Measurements from ENCODE around the gene OTX2.

Gene OTX2

DNA sequence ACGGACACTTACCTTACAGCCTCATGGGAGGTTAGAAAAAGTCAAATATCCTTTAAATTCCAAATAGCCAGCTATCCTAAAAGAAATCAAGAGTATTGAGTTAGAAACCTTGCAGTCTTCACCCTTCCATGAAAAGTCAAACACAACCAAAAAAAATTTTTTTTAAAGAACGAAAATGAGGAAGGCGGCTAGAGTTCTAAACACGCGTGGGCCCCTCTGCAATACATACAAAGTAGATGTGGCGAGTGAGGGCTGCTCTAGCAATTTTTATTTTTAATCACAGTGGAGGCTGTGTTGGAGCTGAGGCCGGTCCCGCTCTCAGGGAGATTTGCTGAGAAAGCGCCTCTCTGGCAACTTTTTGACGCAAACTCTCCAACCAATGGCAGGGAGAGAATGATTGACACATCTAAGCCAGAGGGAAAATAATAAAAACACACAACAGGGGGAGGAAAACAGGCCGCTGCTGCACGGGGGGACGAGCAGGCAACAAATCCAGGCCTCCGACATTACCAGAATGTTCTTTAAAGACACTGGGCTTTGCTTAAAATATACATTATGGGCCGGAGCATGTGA, at the start of gene OTX2:
Gene OTX2 (minus strand): TSS at position 333 of the 573 bp plus-strand sequence. CDS start 5,023 bp downstream, outside the sequence.
- no peak for DNase-seq

DNA sequence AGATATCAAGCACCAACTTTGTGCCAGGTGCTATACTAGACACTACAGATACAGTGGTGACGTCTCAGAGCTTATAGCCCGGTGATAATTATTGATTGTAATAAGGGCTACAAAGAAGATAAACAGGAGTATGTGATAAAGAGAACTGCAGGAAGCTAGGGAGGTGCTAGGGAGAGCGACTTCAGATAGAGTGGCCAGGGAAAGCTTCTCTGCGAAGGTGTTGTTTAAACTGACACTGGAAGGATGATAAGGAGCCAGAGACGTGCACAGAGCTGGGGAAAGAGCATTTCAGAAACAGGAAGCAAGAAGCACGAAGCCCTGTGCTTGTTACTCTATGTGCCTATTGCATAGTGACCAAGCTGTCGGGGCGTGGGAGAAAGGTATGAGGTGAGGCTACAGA, 48.1 kb upstream of the OTX2 start:
- no peak for DNase-seq

DNA sequence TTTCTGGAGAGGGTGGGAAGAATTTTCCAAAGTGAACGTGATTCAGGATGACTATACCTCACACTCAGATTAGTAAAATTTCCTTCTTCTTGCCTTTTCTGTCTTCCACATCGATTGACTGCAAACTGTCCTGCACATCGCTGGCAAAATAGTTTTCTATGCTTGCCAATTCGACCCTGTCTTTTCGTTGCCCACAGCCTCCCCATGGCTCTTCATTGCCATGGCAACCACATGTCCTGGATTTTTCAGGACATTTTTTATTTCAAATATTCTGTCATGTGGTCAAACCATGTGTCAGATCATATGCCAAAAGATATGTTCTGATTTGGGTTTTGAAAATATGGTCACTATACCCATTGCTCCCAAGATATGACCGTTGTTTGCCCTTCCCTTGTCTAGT, 46.9 kb upstream of the OTX2 start:
- no peak for DNase-seq

DNA sequence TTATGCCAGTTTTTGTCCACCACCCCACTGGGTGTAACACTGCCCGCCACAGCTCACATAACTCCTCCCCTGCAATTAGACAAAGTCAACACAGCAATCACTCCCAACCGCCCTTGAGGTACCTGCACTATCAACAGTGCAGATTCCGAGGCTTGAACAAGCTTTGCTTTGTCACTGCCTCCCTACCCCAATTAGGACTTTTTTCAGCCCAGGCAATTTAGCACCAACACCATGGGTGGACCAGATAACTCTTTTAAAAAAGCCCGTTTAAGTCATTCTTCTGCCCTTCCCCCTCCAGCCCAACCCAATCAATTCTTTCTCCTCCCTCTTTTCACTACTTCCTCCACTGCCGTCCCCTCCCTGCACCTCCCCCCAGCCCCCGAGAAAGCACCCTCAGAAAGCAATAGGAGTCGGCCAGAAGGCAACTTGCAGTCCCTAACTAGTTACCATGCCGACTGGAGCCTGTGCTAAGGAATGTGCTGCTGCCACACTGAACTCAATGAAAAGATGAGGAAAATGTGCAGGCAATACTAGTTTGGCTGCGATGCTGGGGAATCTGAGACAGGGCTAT, 45.7 kb upstream of the OTX2 start:
- DNase-seq = no peak

DNA sequence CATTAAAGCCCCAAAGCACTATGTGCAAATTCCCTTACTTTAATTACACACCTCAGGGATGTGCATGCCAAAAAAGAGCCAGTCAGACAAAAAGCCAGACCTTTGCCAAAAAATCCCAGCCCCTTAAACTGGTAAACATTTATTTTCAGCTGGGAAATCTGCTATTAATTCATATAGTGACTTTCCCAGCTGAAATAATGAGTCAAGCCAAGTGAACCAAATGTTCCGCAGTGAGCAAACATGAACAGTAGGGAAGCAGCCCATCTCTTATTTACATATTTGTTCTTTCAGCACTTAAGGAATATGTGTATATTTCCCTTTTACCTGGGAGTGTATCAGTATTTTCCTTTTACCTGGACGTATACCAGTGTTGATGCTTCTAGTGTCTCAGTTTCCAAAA, 44.0 kb upstream of the OTX2 start:
- DNase-seq = no peak

DNA sequence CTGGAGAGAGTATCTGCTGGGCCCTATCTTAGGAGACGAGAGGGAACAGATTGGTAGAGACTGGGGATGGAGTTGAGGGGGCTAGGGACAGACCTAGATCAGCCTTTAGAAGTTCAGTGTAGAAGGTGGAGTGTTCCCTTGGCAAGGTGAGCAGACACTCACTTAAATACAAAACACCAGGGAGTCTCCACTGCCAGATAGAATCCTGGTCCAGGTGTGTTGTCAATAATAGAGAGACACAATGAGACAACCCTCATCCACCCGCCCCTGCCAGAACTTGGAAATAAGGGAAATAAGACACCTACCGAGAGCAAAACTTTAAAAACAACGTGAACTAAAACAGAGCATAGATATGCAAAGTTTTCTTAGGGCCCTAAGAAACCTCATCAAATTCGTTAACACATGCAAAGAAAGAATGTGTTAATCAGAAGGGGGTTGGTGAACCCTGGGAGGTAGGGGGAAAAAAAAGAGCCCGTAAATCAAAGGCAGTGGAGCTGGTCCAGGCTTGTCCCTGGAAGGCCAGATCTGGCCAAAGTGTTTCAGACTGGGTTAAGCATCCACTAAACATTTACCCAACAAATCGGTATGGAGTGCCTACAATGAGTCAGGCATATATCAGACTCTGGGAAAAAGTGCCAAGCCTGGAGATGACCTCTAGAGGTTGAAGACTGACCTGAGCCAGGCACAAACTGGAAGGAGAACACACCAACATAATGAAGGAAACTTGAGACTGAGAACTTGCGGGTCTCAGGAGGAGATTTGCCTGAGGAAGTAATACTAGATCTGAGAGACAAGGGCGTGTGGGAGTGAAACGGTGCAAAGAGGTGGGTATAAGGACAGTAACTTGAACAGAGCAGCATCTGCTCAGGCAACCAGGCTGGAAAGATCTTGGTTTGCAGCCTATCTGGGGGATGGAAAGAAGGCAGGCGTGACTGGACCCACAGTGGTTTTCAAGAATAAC, 37.0 kb upstream of the OTX2 start:
- DNase-seq = no peak

DNA sequence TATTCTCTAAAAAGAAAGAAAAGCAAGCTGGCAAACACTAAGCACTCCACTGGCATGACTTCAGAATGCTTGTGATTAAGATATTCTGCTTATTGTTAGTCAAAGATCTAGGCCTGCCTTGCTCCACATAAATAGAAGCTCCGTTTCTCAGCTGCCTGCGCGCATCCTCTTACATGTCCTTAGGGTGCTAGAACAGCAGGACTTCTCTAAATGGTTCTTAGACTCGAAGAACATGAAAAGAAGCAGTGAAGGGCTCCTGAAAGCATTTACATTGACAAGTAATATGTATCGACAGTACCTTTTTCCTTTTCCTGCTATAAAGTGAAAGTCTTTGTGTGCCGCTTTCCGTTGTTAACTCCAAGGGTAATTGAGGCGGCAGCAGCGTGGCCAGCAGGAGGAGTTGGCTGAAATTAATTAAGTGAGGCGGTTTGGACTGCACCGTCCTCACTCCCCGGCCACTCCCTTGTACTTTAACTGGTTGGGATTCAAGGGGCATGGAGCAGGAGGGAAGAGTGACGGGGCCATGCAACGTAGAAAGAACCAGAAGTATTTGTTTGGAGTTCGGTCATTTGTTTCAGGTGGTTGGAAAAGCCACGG, 34.2 kb upstream of the OTX2 start:
- DNase-seq = no peak

DNA sequence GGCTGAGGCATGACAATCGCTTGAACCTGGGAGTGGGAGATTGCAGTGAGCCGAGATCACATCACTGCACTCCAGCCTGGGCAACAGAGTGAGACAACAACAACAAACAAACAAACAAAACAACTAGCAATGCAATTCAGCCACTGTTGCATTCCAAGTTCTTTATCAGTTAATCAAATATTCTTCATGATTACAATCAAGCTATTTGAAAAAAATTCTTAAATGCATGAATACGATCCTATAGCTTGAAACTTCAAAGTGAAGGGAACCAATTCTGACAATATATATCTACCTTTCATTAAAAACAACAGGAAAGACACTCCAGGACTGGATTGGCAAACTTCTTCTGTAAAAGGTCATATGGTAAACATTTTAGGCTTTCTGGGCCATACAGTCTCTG, 31.3 kb upstream of the OTX2 start:
- DNase-seq = no peak

DNA sequence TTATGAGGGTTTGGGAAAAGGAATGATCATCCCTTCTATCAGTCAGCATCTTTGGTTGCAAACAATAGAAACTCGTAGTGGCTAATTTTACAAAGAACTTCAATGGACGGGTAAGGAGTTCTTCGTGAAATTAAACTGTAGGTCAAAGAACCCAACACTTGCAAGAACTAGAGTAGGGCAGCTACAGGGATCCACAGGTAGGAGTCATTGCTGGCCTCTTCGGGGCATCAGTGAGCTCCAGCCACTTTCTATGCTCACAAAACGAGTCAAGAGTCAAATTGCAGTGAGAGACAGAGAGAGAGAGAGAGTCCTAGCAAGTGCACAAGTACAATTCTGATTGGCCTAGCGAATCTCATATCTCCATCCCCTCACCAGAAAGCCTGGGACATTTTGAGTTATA, 29.9 kb upstream of the OTX2 start:
- no peak for DNase-seq

DNA sequence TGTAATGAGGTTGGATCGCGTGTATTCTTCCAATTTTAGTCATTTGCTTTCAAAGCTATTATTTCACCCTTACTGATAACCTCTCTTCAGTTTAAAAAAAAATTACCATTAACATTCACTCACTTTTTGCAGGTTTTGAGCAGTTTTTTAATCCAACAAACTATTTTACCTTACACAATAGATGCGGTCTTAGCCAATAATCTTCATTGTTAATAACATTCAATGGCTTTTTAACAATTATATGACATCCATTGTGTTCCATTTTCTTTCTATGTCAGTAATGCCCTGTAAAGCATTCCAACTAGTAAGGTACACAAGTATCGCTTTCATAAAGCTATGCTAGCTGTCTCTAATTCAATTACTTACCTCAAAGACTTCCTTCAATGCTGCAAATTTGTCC, 18.9 kb upstream of the OTX2 start:
- DNase-seq = no peak

DNA sequence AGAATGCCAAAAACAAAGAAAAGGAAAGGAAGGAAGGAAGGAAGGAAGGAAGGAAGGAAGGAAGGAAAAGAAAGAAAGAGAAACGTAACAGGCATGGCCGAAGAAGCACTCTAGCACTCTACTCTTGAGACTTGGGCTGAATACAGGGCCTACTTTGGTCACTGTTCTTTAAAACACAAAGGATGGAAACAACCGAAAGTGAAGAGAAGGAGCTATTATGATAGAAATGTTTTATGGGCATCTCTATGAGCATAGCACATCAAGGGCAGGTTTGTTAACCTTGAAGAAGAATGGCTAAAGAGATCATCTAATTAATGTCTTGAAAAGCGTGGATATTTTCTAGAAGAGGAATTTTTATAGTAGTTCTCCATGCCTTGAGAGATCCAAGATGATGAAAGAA, 15.9 kb upstream of the OTX2 start:
- DNase-seq = no peak

DNA sequence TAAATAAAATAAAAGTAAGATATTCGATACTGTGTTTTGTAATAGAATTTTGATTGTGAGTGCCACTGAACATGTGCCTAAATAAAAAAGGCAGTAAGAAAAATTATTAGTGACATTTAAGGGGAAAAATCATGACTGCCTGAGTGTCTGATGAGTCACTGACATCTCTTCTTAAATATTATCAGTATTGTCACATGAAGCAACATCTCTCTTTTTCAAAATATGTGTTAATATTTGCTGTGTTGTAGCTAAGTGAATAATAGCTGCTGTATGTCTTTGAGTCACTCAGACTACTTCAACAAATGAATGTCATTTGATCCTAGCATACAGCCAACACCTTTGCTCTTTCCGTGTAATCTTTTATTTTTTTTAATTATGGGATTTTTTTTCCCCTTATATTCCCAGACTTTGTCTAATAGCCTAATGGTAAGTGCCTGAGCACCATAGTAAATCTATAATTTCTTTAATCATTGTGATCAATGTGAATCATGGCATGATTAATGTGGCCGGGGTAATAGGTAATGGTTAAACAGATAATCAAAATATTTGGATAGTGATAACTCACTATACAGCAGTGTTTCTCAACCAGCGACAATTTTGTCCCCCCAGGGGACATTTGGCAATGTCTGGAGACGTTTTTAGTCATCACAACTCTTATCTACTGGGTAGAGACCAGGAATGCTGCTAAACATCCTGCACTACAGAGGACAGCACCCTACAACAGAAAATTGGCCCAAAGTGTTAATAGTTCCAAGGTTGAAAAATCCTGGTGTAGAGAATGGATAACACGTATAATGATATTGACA, 11.7 kb upstream of the OTX2 start:
- no peak for DNase-seq

DNA sequence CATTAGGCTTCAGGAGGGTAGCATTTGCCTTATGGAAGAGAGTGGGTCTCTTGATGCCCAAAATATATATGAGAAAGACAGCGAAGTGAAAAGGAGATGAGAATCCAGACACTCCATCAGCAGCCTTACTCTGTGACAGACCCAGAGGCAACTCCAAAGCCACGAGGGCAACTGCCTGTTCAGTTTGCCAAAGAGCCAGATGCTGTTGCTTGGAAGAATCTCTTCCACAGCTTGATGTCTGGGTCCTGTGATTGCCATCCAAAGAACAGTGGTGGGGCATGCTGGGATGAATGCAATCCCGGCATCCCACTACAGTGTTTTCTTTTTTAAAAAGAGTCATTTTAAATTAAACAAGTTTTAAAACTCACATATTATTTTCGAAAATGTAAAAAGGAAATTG, 10.9 kb upstream of the OTX2 start:
- no peak for DNase-seq

DNA sequence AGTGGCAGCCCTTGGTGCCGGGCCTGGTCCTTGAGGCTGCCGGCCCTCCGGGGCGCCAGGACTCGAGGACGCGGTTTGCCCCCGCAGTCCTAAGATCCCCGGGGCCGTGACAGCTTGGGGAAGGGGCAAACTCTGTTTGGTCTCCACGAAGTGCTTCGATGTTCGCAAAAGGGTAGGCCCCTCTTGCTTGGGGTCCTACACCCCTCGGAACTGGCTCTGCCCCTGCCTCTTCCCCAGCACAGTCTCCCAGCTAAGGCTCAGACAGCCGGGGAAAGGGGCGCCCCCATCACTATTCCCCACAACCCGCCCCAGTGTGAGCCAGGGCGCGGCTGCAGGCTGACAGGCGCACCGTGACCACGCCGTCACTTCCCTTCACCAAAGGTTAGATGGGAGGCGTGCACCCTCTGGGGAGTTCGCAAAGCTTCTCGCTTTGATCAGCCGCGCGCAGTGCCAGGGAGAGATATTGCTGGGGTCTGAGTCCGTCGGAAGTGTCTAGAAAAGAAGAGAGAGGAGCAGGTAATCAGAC, 7.2 kb upstream of the OTX2 start:
- no peak for DNase-seq

DNA sequence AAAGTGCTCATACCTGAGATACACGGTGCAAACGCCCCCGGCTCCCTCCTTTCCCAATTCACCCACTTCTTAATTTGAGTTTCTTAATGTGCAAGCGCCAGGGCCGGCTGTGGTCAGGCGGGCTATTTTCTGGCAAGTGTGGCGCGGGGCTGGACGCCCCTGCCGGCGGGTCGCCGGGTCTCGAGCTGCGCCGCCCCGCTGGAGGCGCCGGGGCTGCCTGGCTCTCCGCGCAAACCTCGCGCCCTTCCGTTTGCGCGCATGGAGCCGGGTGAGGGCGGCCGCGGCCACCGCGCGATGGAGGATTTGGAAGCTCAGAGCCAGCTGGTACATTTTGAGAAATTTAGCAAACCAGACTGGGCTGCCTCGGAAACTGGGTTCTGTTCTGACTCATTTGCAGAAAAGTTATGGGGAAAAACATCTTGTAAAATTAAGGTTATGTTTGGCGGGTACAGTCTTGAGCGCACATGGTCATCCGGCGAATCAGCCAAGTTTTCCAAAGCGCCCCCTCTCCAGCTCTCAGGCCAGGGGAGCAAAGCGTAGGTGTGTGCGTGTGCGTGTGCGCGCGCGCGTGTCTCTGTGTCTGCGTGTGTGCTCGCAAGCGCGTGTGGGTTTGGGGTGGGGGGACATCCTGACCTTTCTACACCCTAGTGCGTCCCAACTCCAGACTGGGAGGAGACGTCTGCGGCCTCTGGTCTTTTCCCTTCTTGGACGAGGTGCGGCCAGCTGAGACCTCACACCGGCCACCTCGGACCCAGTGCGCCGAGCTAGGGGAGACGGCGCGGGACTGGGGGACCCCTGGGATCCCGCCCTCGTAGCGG, 6.5 kb upstream of the OTX2 start:
- no peak for DNase-seq

DNA sequence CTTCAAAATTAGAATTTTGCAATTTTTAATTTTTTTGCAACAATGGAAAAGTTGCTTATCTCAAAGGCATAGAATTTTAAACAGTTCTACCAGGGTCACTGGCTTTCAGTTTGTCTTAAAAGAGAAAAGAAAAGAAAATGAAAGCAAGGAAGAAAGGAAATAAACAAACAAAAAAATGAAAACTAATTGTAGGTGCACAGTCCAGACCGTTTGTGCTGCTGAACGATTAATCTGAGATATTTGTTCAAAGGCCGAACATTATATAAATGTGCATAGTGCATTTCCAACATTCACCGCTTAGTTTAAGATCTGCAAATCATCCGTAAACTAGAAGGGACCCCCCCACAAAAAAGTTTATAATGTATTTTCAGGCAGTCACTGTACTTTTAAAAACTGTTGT, 5.5 kb upstream of the OTX2 start:
- no peak for DNase-seq

DNA sequence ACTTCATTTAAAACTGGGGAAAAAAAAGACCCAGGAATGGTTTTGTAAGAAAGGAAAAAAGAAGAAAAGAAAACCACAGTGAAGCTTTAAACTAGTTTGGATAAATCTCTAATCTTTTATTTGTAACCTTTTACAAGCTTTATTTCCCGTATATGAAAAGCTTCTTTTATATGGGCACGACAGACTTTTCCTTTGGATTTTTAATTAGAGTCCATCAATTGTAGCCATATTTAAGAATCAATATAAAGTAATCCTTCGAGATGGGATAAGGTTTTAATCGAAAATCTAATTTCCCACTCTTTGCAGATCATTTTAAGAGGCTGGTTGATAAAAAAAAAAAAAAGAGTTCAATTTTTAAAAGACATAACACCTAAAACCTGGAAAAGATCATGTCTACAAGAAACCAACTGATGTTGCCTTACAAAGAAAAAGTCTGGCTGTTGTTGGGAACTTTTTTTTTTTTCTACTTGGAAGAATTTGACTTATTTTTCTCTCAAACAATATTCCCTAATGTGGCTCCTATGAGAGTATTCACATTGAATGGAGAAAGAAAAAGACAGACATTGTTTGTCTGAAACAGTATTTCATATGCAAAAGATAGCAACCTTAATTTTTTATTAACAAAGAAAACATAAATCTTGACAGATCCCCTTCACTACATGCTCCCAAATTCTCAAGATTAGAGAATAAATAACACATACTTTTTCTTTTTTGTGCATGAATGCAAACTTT, 4.9 kb upstream of the OTX2 start:
- DNase-seq = no peak

DNA sequence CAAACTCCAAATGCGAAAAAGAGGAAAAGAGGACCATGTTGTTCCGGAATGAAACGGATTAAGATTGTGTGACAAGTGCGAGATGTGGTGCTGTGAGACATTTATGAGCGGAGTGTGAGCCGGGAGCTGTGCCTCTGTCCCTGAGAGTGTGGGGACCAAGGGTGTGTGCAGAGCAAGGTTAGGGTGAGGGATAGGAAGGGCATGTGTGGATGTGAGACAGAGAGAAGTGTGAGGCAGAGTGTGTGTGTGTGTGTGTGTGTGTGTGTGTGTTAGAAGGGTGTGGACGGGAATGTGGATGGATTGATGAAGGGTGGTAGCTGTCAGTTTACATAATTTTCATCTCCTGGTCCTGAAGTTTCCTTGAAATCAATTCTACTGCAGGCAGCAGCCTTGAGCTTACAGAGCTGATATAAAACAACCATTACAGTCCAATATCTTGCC, 4.3 kb upstream of the OTX2 start:
- DNase-seq = no peak

DNA sequence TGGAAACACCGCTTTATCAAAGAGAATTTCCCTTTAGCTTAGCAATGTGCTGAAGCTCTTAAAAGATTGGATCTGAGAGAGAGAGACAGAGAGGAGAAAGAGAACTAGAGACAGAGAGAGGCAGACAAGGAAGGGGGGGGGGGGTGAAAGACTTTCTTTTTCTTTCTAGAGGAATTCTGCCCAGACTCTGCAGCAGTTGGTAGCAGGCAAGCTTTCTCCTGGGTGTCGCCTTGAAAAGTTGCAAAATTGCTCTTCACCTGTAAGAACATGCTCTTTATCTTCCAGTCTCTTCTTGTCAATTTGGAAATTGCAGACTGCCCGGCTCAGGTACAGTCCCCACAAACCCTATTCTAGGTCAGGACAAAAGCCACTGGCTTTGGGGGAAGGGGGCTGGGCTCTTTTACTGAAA, 2.9 kb upstream of the OTX2 start:
- DNase-seq = no peak

DNA sequence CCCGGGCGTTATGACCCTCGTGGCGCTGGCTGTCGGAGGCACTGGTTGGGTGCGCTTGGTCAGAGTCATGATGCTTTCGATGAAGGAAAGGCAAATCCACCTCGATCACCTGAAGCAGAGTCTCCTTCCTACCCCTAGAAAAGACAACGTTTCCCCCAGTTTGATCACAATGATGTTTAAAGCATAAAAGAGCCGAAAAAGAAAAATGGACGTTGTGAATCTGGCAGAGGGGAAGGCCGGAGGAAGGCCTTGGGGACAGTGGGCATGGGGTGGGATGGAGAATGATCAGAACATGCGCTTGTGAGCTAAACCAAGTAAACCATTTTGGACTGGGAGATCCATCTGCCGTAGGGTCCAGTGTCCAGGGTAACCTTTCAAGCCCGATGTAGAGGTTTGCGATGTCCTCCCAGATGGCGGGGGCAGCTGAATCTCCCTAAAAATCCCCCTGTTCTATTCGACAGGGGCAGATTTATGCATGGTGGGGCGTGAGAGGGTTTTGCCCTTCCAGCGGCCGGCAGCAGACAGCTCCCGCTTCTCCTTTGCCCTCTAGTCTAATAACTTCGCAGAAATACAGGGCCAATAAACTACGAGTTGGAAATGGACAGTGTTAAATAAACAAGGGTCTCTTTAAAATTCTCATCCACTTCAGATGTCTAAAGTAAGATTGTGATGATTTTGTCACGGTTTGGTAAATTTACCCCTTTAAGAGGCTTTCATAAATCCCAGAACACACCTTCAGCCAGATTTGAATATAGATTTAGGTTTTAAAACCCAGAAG, 2.3 kb upstream of the OTX2 start:
- DNase-seq = no peak
